Inferior parietal cortex (tissue), 1 donor: ENCODE measurements around the gene NIPBL.
"Not testable (repeated sequence)": the region's sequence is repeated elsewhere in the genome, so short reads cannot be mapped to it uniquely, and the experiment has no call there.

Experiments
- DNase-seq: peaks from one replicate; pipeline ENCODE4 v3.0.0-alpha.2; 2016; ENCODE audit errors: extremely low spot score

Gene NIPBL

DNA sequence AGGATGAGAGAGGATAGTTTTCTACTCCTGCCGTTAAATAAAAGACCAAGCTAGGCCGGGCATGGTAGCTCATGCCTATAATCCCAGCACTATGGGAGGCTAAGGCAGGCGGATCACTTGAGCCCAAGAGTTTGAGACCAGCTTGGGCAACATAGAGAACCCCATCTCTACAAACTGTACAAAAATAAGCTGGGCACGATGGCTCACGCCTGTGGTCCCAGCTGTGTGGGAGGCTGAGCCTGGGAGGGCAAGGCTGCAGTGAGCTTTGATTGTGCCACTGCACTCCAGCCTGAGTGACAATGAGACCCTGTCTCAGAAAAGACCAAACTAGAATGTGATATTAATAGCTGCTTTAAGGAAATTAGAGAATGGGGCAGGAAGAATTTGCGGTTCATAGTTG, 158.4 kb downstream of the NIPBL start:
- DNase-seq = no peak

GRCh38 chr5:37037840-37038239, 161.3 kb downstream of the NIPBL start:
- DNase-seq = no peak

GRCh38 chr5:37039824-37040223, 163.3 kb downstream of the NIPBL start:
- no peak for DNase-seq

- DNase-seq = peak; percentile 65
These were observed 167.1 kb downstream of the NIPBL start for GRCh38 chr5:37043693-37044092.

DNA sequence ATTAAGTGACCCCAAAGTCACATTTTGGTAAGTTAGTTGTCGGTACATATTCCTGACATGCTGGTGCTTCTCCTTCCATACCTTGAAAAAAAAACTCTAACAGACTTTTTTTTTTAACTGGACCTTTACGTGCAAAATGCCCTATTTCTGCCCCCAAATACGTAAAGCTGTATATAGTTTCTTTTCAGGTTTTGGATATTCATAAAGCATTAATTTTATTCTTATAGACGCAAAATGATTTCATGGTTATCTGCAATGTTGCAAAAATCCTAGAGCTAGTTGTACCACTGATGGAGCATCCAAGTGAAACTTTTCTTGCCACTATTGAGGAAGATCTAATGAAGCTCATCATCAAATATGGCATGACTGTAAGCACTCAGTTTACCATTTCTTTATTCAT, 167.6 kb downstream of the NIPBL start:
- DNase-seq = no peak

DNA sequence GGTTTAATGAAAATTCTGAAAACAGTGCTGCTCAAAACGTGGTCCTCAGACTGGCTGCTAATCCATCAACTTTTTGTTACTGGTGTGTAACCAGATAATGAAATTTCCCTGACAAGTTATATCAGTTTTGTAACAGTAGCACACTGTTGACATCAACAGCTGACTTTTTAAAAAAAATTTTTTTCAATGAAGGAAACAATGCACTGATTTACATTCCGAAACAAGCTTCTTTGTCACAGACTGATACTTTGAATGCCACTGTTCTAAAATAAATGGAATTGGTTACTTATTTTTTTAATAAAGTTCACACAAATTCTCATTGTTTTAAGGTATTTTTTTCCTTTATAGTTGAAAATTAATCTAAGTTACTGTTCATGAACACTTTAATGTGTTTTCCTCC, 169.1 kb downstream of the NIPBL start:
- peak; percentile 64 for DNase-seq

DNA sequence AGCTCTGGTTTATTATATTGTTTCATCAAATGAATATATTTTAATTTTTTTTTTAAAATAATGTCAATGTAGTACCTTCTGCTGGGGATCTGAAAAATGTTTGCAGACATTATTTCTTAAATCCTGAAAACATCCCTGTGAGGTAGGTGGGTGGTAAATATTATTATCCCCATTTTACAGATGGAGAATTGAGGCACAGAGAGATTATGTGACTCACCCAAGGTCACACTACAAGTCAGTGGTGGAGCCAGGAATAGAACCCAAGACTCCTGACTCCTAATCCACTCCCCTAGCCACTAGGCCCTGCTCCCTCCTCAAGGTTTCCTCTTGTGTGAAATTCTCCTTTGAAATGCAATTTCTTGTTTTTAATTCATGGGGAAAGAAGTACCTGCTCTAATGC, 171.4 kb downstream of the NIPBL start:
- no peak for DNase-seq

DNA sequence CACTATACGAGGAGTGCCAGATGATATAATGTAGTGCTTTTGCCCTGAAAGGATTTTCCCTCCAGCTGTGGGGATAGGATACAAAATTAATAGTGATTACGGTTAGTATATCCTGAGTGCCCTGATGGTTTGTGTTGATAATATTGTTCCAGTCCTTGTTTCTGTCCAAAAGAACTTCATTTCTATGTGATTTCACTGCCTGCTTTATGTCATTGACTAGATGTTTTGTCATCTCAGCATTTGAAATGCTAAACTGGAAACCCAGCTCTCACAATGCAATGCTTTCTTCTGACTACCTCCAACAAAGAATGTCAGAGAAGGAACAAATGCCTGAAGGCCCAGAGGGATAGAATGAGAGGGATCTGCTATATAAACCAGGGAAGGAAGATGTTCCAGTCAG, 177.8 kb downstream of the NIPBL start:
- no peak for DNase-seq

DNA sequence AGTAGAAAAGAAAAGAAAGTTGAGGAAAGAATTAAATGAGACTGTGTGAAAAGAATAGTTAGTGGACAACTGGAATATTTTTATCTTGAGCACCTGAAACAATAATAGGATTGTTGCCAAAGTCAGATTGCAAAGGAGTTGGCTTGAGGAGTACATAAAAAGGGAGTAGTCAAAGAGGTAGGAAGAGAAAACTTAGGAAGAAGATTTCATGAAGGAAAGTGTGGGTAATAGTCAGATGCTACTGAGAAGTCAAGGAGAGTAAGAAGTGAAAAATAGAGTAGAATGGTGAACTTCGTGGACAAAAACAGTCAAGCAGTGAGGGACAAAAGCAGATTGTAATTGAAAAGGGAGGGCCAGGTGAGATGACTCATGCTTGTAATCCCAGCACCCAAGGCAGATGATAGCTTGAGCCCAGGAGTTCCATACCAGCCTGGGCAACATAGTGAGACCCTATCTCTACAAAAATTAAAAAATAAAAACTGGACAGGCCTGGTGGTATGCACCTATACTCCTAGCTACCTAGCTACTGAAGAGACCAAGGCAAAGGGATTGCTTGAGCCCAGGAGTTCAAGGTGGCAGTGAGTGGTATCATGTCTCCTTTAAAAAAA, 178.9 kb downstream of the NIPBL start:
- no peak for DNase-seq

GRCh38 chr5:37056762-37057161, 180.2 kb downstream of the NIPBL start:
- no peak for DNase-seq

GRCh38 chr5:37060030-37060429, 183.5 kb downstream of the NIPBL start:
- no peak for DNase-seq

DNA sequence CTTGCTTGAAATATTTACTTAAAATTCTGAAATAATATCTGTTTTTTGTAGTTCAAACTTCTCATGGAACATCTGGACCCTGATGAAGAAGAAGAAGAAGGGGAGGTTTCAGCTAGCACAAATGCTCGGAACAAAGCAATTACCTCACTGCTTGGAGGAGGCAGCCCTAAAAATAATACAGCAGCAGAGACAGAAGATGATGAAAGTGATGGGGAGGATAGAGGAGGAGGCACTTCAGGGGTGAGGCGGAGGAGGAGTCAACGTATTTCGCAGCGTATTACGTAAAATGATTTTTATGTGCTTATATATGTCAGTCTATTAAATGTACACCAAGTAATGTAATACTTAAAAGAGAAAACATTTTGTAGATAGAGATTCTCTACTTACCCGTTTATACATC, 187.2 kb downstream of the NIPBL start:
- no peak for DNase-seq

- no peak for DNase-seq
These were observed 187.9 kb downstream of the NIPBL start for GRCh38 chr5:37064442-37064841.

- DNase-seq = no peak
These were observed 194.9 kb downstream of the NIPBL start for GRCh38 chr5:37071487-37071886.

GRCh38 chr5:37071901-37072581, 195.5 kb downstream of the NIPBL start:
- peak; percentile 76 for DNase-seq

- no peak for DNase-seq
These were observed 198.9 kb downstream of the NIPBL start for GRCh38 chr5:37075399-37075950.

- DNase-seq = no peak
These were observed 200.6 kb downstream of the NIPBL start for GRCh38 chr5:37077146-37077545.

DNA sequence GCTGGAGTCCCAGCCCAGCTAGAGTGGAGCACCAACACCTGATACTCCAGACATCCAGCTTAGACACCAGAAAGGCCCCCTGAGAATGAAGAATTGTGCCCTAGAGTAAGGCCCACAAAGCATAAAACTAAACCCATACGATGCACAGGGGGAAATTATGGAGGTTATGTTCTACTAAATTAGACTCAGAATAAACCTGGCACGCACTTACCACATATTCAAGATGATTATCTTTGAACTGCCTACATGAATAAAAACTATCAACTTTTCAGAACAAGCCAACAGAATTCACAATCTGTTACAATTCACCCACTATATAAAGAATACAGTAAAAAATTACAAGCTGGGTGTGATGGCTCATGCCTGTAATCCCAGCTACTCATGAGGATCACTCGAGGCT, 204.1 kb downstream of the NIPBL start:
- no peak for DNase-seq

GRCh38 chr5:37082977-37083376, 206.4 kb downstream of the NIPBL start:
- not testable (repeated sequence) for DNase-seq

- not testable (repeated sequence) for DNase-seq
These were observed 209.5 kb downstream of the NIPBL start for GRCh38 chr5:37086026-37086425.

DNA sequence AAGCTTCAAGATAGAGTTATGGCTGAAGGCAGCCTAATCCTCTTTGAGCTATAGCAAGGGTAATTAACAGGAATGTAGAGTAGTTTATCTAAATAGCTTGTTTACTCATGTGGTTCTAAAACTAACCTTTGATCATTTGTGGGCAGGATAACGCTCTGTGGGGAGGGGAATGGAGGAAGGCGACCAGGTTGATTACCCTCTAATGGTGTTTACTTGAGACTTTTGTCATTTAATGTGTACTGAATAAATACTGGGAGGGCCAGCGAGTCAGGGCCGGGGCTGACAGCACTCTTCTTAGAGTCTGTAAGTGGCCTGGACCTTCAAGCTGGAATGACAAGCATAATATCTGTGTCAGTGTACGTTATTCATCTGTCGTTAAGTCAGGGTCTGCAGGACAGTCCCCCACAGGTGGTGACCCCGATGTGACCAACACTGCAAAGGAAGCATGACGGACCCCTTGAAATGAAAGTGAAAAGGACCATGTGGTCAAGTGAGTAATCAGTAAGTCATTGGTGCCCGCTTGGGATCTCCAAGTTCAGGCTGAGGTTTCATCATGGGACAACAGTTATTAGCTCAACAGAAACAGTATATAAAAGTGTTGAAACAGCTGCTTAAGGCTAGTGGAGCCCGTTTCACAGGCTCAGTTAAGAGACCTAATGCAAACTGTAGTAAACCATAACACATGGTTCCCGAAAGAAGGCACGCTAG, 210.1 kb downstream of the NIPBL start:
- no peak for DNase-seq

DNA sequence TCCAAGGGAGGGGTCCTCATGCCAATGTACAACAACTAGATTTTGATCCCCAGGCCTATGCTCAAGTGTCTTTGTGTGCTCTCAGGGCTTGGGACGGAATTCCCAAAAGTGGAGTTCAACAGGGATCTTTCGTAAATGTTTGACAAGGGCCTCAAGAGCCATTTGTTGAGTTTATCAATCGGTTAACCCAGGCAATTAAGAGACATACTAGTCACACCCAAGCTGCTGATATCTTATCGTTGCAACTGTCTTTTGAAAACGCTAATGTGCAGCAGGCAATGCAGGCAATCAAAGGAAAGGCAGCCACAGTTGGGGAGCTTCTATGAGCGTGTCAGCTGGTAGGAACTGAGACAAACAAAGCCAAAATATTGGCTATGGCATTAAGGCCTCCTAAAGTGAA, 211.4 kb downstream of the NIPBL start:
- no peak for DNase-seq
